DMS153 treated with DMSO at 0.1 percent for 48 hours (cell line): ENCODE data around the gene LHX5.
A peak's percentile ranks its signal among the peaks of the same experiment; 100 is the strongest.

Source experiments
- DNase-seq: peaks from one replicate; lab custom pipeline; 2025; ENCODE audit not compliant: unreplicated experiment; lab: John Stamatoyannopoulos, UW

LHX5 gene

GRCh38 chr12:113440947-113441782 lies 30.5 kb downstream of the LHX5 start:
- no peak for DNase-seq

GRCh38 chr12:113440336-113440735 lies 31.3 kb downstream of the LHX5 start:
- DNase-seq = no peak

- peak; percentile 32 for DNase-seq
Observed at GRCh38 chr12:113439606-113440030, 32.1 kb downstream of the LHX5 start.

GRCh38 chr12:113439301-113439597 lies 32.4 kb downstream of the LHX5 start:
- DNase-seq = no peak

DNA sequence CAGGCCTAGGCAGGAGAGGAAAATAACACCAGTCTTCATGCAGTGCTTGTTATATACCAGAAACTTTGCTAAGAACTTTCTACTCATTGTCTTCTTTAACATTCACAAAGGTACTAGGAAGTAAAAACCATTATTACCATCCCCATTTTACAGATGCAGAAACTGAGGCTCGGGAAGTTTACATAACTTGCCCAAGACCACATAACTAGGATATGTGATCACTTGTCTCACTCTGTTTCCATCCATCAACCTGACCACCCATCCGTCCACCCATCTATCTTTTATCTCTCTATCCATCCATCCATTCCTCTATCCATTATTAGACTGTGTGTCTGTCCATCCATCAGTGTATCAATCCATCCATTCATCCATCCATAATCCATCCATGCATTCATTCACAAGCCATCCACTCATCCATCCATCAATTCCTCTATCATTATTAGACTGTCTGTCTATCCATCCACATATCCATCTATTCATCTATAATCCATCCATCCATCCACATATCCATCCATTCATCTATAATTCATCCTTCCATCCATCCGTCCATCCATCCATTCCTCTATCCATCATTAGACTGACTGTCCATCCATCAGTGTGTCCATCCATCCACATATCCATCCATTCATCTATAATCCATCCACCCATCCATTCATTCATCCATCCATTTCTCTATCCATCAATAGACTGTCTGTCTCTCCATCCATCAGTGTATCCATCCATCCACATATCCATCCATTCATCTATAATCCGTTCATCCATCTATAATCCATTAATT lies 33.0 kb downstream of the LHX5 start:
- DNase-seq = no peak

DNA sequence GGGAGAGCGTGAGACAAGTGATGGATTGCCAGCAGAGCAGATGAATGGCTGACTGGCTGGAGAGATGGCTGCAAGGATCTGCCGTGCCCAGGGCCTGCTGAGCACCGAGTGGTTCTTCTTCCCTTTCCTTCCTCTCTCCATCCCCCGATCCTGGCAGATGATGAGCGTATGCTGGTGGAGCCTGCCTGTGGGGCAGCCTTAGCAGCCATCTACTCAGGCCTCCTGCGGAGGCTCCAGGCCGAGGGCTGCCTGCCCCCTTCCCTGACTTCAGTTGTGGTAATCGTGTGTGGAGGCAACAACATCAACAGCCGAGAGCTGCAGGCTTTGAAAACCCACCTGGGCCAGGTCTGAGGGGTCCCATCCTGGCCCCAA lies 34.0 kb downstream of the LHX5 start:
- no peak for DNase-seq

DNA sequence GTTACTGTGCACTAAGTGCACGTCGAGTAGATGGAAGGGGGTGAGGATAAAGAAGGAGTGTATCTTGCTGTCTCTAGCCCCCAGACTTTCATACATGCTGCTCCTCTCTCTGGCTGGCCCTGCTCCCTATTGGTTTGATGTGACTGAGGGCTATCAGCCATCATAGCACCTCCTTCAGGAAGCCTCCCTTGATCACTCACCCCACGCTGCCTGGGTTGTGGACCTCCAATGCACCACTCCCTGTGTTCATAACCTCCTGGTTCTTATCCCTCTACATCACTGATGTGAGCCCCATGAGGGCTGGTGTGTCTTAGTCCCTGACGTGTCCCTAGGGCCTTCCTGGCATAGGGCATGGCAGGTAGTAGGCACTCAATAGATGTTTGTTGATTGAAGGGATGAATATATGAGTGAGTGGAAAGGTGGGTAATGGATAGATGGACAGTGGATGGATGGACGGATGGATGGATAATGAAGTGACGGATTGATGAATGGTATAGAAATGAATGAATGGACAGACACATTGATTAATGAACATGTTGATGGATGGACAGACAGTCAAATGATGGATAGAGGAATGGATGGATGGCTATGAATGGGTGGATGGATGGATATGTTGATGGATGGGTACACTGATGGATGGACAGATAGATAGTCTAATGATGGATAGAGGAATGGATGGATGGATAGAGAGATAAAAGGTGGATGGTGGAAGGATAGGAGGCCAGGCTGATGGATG lies 34.5 kb downstream of the LHX5 start:
- DNase-seq = no peak

GRCh38 chr12:113436586-113436985 lies 35.1 kb downstream of the LHX5 start:
- DNase-seq = no peak

GRCh38 chr12:113435367-113435766 lies 36.3 kb downstream of the LHX5 start:
- no peak for DNase-seq

- DNase-seq = no peak
Observed at GRCh38 chr12:113432986-113433385, 38.7 kb downstream of the LHX5 start.

DNA sequence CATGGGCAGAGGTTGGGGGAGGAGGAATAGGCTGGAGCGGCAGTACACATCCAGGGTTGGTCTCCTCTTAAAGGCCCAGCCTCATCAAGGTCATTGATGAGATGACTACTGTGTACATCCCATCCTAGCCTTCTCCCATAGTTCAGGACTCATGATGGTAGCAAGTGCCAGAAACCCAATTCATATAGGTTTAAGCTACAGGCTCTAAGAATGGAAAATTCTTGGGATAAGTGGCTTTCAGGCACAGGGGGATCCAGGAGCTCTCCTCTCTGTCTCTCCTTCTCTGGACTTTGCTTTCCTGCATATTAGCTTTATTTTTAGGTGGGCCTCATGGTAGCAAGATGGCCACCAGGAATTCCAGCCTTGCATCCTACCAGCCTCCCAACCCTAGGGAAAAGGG lies 43.2 kb downstream of the LHX5 start:
- no peak for DNase-seq

DNA sequence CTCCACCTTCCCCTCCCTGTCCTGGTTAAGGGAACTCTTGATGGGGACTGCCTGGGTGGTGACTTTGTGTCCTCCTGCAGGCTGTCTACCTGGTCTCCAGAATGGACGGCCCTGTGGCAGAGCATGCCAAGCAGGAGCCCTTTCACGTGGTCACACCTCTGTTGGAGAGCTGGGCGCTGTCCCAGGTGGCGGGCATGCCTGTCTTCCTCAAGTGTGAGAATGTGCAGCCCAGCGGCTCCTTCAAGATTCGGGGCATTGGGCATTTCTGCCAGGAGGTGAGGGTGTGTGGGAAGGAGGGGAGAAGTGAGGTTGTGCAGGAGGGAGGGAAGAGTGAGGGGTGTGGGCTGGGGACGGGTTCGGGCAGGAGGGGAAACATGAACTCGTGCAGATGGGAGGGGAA lies 43.8 kb downstream of the LHX5 start:
- no peak for DNase-seq

GRCh38 chr12:113425960-113426453 lies 45.7 kb downstream of the LHX5 start:
- no peak for DNase-seq

GRCh38 chr12:113424915-113425823 lies 46.5 kb downstream of the LHX5 start:
- DNase-seq = no peak

GRCh38 chr12:113424456-113424855 lies 47.2 kb downstream of the LHX5 start:
- DNase-seq = no peak

- no peak for DNase-seq
Observed at GRCh38 chr12:113422886-113423669, 48.6 kb downstream of the LHX5 start.

DNA sequence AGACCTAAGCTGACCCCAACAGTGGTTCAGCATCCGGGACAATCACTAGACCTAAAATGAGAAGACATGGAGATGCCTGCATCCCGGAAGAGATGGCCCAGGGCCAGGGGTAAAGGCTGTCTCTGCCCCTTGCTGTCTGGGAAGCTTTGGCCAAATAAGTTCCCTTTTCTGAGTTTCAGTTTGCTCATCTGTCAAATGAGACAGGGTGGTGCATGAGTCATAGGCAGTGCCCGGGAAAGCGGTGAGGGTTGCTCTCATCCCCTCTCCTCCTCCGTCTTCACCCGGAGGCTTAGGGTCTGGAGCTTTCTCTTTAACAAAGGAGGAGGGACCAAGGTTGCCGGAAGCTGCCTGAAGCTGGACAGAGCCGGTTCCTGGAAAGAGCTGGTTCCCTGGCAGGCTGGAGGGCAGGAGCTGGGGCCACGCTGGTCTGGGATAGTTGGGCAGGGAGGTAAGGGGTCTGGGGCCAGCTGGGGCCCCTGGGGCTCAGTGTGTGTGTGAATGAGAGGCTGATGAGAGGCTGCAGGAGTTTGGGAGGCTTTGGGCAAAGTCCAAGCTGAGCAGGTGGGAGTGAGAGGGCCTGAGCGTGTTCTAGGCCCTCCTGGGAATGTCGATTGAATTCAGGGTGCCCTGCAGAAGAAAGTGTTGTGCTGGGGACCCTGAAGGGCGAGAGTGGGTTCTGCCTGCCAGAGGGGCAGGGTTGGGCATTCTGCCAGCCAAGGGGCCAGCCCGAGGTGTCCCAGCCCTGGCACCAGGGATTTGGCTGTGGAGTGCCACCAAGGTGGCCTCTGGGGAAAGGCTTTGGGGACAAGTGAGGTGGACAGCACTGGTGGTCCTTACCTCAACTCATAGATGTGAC lies 49.4 kb downstream of the LHX5 start, which contains the start of gene SDSL:
Gene SDSL (plus strand): TSS at position 351 of the 856 bp plus-strand sequence. CDS start 5,603 bp downstream, outside the sequence.
- DNase-seq = no peak

DNA sequence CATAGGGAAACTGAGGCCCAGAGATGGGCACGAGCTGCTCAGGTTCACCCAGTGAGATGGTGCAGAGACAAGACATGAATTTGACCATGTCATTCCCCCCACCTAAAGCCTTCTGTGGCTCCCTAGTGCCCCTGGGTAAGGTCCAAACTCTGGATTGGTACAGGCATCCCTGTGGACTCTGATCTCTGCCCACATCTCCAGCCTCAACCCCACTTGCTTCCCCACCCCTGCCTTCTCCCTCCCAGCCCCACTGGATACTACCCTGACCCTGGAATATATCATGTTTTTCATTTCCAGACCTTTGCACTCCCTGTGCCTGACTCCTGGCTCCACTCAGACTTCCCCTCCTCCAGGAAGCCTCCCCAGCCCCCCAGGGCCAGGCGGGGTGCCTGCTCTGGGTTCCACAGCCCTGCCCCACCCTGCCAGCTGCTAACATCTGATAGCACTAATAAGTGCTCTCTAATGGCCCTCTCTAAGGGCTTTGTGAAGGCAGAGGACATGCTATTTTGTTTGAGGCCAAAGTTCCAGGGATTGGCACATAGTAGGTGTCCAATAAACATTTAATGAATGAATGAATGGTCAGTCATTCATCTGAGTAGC lies 50.6 kb downstream of the LHX5 start:
- DNase-seq = no peak
